Caco-2 (cell line): ENCODE results near the gene MRPS25. TPM values are rescaled to one million over a fixed set of nuclear protein-coding genes. Genes with fewer than 3 reads are reported as not detected.

ENCODE experiments used
- BruUV-seq: library from RNA; stranded (reverse); fragments of 400-500 nt; replicated peaks from 2 replicates; lab custom pipeline; 2021; lab: Mats Ljungman, UMichigan
- CTCF ChIA-PET: fragments of 300-600 bp; sonication (Branson Sonifier 250); formaldehyde crosslinking; loops from one replicate; lab custom pipeline; 2022; ENCODE audit warnings: antibody characterized with exemption; lab: Charles Lee
- POLR2A ChIA-PET: fragments of 300-600 bp; sonication (Branson Sonifier 250); formaldehyde crosslinking; loops from one replicate; lab custom pipeline; 2022; ENCODE audit warnings: antibody characterized with exemption; lab: Charles Lee
- DNase-seq, 2 experiments: peaks; one replicate each; pipeline versions ENCODE4 v3.0.0 to v3.0.0-alpha.2; 2020 to 2022
- H3K27me3 ChIP-seq: replicated peaks from 2 replicates; pipeline ENCODE4 v1.6.0; 2011; ENCODE audit warnings: low read length; ENCODE audit not compliant: control insufficient read depth, insufficient read depth
- H3K36me3 ChIP-seq: 2 replicates; pipeline ENCODE4 v1.5.1; 2011; ENCODE audit warnings: low read length; ENCODE audit not compliant: control insufficient read depth, insufficient read depth
- H3K4me1 ChIP-seq: fragments of 250-450 bp; sonication (Bioruptor Pico); 2 replicates; pipeline ENCODE4 v1.5.1; 2020; ENCODE audit warnings: mild to moderate bottlenecking
- H3K4me3 ChIP-seq: 2 replicates; pipeline ENCODE4 v1.5.1; 2011; ENCODE audit warnings: low read depth, mild to moderate bottlenecking, control low read depth, low read length
- H3K9me3 ChIP-seq: fragments of 250-450 bp; sonication (Bioruptor Pico); 2 replicates; pipeline ENCODE4 v1.5.1; 2020; ENCODE audit warnings: mild to moderate bottlenecking, moderate library complexity
- H3K27ac Mint-ChIP-seq: one replicate; pipeline ENCODE4 v1.8.0; 2022; ENCODE audit warnings: mixed read lengths; ENCODE audit not compliant: unreplicated experiment
- H3K27me3 Mint-ChIP-seq: one replicate; pipeline ENCODE4 v1.8.0; 2022; ENCODE audit warnings: mixed read lengths; ENCODE audit not compliant: insufficient read depth, unreplicated experiment
- H3K36me3 Mint-ChIP-seq: one replicate; pipeline ENCODE4 v1.8.0; 2022; ENCODE audit warnings: mild to moderate bottlenecking, mixed read lengths; ENCODE audit not compliant: insufficient read depth, unreplicated experiment
- H3K4me1 Mint-ChIP-seq: one replicate; pipeline ENCODE4 v1.8.0; 2022; ENCODE audit warnings: low read depth, mixed read lengths; ENCODE audit not compliant: unreplicated experiment
- H3K4me3 Mint-ChIP-seq: one replicate; pipeline ENCODE4 v1.8.0; 2022; ENCODE audit warnings: mild to moderate bottlenecking, moderate library complexity, mixed read lengths; ENCODE audit not compliant: unreplicated experiment
- H3K9me3 Mint-ChIP-seq: one replicate; pipeline ENCODE4 v1.8.0; 2022; ENCODE audit warnings: mixed read lengths; ENCODE audit not compliant: unreplicated experiment
- CTCF ChIP-seq, 2 experiments: fragments of 200-600 bp in 1 of 2; IDR thresholded peaks; 1 replicate in 1 of 2; 2 replicates in 1 of 2; pipeline versions ENCODE4 v1.5.1 to v1.8.0; 2011 to 2022; ENCODE audit warnings: antibody characterized with exemption in 1 of 2, control low read depth in 1 of 2, inconsistent platforms in 1 of 2, low read depth in 1 of 2, low read length in 1 of 2, mild to moderate bottlenecking in 1 of 2, moderate library complexity in 1 of 2; ENCODE audit not compliant: insufficient read depth in 1 of 2, severe bottlenecking in 1 of 2, unreplicated experiment in 1 of 2
- intact Hi-C: fragments of 100-400 bp; cut with micrococcal nuclease; formaldehyde crosslinking; loops from one replicate; pipeline ENCODE4 v1.10.0; 2022; ENCODE audit not compliant: unreplicated experiment
- total RNA-seq: library from RNA; stranded (reverse); gene quantifications from 2 replicates; pipeline ENCODE4 v1.2.3, GENCODE V29; 2022

The MRPS25 gene
- total RNA-seq, 1 experiment from 2014 or later = 53.3 TPM

GRCh38 chr3:15032650-15033049 lies 32.5 kb downstream of the MRPS25 start:
- Mint-ChIP-seq H3K36me3 (peaks cover 59% of the 10 kb centered on the region), H3K4me1 (no peaks in the 10 kb centered on the region)
- intact Hi-C loops = no loop called here

GRCh38 chr3:15029625-15030024 lies 35.5 kb downstream of the MRPS25 start:
- Histone ChIP-seq H3K9me3 (no peaks in the 10 kb centered on the region), H3K27me3 (no peaks in the 10 kb centered on the region), H3K4me3 (no peak overlapping the region), H3K36me3 (peaks cover 4% of the 10 kb centered on the region), H3K4me1 (no peaks in the 10 kb centered on the region)
- Mint-ChIP-seq H3K4me3 (no peak overlapping the region), H3K27ac (no peak overlapping the region), H3K27me3 (no peaks in the 10 kb centered on the region), H3K4me1 (no peaks in the 10 kb centered on the region), H3K9me3 (no peaks in the 10 kb centered on the region), H3K36me3 (peaks cover 63% of the 10 kb centered on the region)
- POLR2A ChIA-PET = interaction anchor here (0.6 kb wide), 2 partner anchors 11 to 67 kb away, joined by 4 to 5 read pairs; no protein-coding TSS in a partner anchor
- BruUV-seq = no TSS peak
- no peak for TF ChIP-seq CTCF (IDR thresholded peaks at IDR 0.05; ENCODE audit: insufficient read depth in 1 of 2, low read depth in 1 of 2, low read length in 1 of 2, severe bottlenecking in 1 of 2, unreplicated experiment in 1 of 2)
- intact Hi-C loops = no loop called here
- no peak for DNase-seq
- CTCF ChIA-PET = no interaction called here

More at GRCh38 chr3:15032650-15033049, 32.5 kb downstream of the MRPS25 start:
- H3K36me3 ChIP-seq = peaks cover 3% of the 10 kb centered on the region
- no peaks in the 10 kb centered on the region for H3K27me3 ChIP-seq
- no peak for TF ChIP-seq CTCF (IDR thresholded peaks at IDR 0.05; ENCODE audit: insufficient read depth in 1 of 2, low read depth in 1 of 2, low read length in 1 of 2, severe bottlenecking in 1 of 2, unreplicated experiment in 1 of 2)
- H3K27me3 Mint-ChIP-seq = no peaks in the 10 kb centered on the region
- no peaks in the 10 kb centered on the region for H3K9me3 ChIP-seq
- CTCF ChIA-PET = no interaction called here
- no peak overlapping the region for H3K4me3 ChIP-seq
- H3K4me3 Mint-ChIP-seq = no peak overlapping the region
- POLR2A ChIA-PET = no interaction called here
- no peak overlapping the region for H3K27ac Mint-ChIP-seq
- BruUV-seq = no TSS peak
- no peaks in the 10 kb centered on the region for H3K9me3 Mint-ChIP-seq
- no peaks in the 10 kb centered on the region for H3K4me1 ChIP-seq
- DNase-seq = no peak

GRCh38 chr3:15023719-15024118 lies 41.4 kb downstream of the MRPS25 start:
- no peaks in the 10 kb centered on the region for H3K27me3 Mint-ChIP-seq
- H3K9me3 Mint-ChIP-seq = no peaks in the 10 kb centered on the region
- CTCF ChIA-PET = no interaction called here
- no peaks in the 10 kb centered on the region for H3K9me3 ChIP-seq
- BruUV-seq = no TSS peak
- no peaks in the 10 kb centered on the region for H3K4me1 ChIP-seq
- no peak overlapping the region for H3K4me3 ChIP-seq
- no peak for DNase-seq
- POLR2A ChIA-PET = no interaction called here
- no peak for TF ChIP-seq CTCF (IDR thresholded peaks at IDR 0.05; ENCODE audit: insufficient read depth in 1 of 2, low read depth in 1 of 2, low read length in 1 of 2, severe bottlenecking in 1 of 2, unreplicated experiment in 1 of 2)
- no peak overlapping the region for H3K27ac Mint-ChIP-seq
- intact Hi-C loops = no loop called here
- H3K27me3 ChIP-seq = no peaks in the 10 kb centered on the region
- peaks cover 2% of the 10 kb centered on the region; the same call in 1 of the 2 replicates for H3K36me3 ChIP-seq
- H3K4me3 Mint-ChIP-seq = no peak overlapping the region
- peaks cover 50% of the 10 kb centered on the region for H3K36me3 Mint-ChIP-seq
- H3K4me1 Mint-ChIP-seq = no peaks in the 10 kb centered on the region
